T-helper 22 cell (primary cell): ENCODE data around the gene DIPK2A.

ENCODE experiments used
- DNase-seq: peaks from one replicate; pipeline ENCODE4 v3.0.0-alpha.2; 2020; ENCODE audit warnings: low read depth

Gene DIPK2A

DNA sequence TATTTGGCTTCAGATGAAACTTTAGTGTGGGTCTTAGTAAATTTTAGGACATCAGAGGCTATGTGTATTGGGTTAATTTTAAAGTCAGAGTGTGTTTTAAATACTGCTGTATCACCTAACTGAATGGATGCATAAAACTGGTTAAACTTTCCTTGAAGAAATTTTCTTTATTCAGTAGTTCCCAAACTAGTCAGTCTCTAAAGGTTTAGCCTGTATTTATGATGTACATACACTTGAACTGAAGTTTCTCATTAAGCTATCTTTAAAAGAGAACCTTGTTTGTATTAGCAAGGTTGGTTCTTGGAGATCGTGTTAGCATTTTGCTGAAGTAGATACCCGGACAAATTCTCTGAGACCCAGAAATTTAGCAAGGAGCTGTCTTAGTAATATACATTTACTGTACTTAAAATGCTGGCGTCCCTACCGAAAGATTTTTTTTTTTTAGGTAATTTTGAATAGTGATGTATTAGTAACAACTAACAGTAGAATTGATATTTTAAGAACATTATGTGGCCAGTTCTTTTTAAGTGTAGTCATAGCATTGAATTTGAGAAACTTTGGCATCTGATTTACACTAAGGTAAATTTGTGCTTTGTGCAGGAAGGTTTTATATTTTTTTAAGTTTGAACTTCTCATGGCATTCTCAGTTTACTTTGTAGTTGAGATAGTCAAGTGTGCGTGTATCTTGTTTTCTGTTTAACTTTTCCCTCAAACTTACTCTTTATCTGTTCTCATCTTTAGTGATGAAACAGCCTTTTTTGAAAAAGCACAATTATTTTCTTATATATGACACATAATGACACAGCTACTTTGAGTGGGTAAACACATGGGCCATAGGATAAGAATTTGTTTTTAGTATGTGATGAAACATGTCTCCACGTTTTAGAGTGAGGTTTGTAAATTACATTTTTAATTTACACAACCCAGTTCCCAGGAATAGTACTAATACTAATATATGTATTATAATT lies 2.9 kb downstream of the DIPK2A start:
- no peak for DNase-seq

GRCh38 chr3:143975554-143976152 lies 4.0 kb downstream of the DIPK2A start:
- DNase-seq = no peak

- no peak for DNase-seq
Measured at GRCh38 chr3:143977341-143978262, 6.0 kb downstream of the DIPK2A start.

- DNase-seq = no peak
Measured at GRCh38 chr3:143978263-143978631, 6.6 kb downstream of the DIPK2A start.

DNA sequence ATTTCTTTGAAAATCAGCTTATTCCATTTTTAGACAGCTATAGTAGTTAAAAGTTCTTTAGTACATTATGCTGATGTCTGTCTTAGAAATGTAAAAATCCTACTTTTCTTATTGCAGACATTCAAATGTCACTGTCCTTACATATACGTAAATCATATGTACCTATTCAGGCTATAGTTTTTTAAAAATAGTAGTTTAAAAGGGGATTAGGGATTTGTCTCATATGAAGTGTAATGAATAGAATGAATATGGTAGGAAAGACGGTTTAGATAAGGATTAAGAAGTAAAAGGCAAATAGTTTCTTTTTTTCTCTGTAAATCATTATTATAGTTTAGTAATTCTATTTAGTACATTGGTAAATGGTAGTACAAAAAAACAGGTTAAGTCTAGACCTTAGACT lies 7.4 kb downstream of the DIPK2A start:
- DNase-seq = no peak

GRCh38 chr3:143979813-143980212 lies 8.2 kb downstream of the DIPK2A start:
- no peak for DNase-seq

- DNase-seq = no peak
Measured at GRCh38 chr3:143988306-143988705, 16.7 kb downstream of the DIPK2A start.

- no peak for DNase-seq
Measured at GRCh38 chr3:143989461-143989860, 17.8 kb downstream of the DIPK2A start.

- DNase-seq = no peak
Measured at GRCh38 chr3:143991713-143992112, 20.1 kb downstream of the DIPK2A start.

- DNase-seq = no peak
Measured at GRCh38 chr3:143998266-143998665, 26.6 kb downstream of the DIPK2A start.

GRCh38 chr3:144003051-144003450 lies 31.4 kb downstream of the DIPK2A start:
- DNase-seq = no peak

DNA sequence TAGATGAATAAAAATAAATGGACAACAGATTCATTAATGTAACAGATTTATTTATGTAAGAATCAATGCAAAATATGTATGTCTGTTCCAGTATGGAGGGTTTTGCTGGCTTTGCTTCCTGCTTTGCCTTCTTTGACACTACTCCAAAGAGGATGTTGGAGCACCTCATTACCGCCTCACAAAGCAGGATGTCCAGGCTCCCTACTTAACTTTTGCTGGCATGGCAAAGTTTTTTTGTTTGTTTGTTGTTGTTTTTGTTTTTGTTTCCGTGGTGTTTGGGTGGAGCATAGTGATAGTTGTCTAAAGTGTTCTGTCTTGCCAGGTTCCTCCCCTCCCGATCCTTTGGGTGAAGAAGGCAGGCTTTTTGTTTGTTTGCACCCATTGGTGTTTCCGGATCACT lies 38.7 kb downstream of the DIPK2A start:
- no peak for DNase-seq

- DNase-seq = no peak
Measured at GRCh38 chr3:144011251-144011799, 39.7 kb downstream of the DIPK2A start.

GRCh38 chr3:144015133-144015532 lies 43.5 kb downstream of the DIPK2A start:
- no peak for DNase-seq

DNA sequence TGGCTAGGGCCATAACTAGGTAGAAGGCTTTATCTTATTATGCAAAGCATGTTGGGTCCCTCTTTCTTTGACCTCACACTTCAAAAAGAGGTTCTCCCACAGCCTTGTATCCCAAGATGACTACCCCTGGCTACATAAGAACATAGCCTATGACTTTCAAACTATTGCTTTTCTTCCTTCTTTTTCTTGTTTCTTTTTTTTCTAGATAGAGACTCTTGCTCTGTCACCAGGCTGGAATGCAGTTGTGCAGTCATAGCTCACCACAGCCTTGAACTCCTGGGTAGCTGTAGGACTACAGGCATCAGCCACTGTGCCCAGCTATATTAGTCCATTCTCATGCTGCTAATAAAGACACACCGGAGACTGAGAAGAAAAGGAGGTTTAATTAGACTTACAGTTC lies 47.2 kb downstream of the DIPK2A start:
- no peak for DNase-seq
